ENCODE data around the gene MET.
A peak's percentile ranks its signal among the peaks of the same experiment; 100 is the strongest.

Gene MET

GRCh38 chr7:116787881-116788280, 115.9 kb downstream of the MET start:
- DNase-seq = no peak

GRCh38 chr7:116788572-116789197, 116.7 kb downstream of the MET start:
- DNase-seq = no peak

DNA sequence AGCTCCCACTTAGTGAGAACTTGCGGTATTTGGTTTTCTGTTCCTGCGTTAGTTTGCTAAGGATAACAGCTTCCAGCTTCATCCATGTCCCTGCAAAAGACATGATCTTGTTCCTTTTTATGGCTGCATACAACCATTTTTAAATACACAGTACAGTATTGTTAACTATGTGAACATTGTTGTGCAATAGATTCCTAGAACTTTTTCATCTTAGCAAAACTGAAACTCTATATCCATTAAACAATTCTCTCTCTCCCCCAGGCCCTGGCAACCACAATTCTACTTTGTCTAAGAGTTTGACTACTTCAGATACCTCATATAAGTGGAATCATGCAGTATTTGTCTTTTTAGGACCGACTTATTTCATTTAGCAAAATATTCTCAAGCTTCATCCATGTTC, 118.0 kb downstream of the MET start:
- DNase-seq = no peak

DNA sequence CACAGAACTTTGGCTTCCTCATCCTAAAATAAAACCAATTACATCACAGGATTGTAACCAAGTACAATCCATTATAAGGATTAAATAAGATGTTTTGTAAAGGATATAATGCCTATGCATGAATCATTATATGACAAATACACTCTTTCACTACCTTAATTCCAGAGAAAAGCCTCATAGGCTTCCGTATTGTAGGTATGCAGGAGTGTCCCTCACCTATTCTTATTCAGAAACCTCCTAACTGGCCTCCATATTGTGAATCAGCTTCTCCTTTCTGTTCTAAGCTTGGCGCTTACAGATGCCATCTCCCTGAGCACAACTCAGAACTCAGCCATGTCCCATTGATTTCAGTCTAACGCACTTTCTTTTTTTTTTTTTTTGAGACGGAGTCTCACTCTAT, 120.8 kb downstream of the MET start:
- no peak for DNase-seq

- DNase-seq = no peak
Observed at GRCh38 chr7:116793795-116794340, 121.9 kb downstream of the MET start.

GRCh38 chr7:116796471-116796870, 124.5 kb downstream of the MET start:
- DNase-seq = no peak

- no peak for DNase-seq
Observed at GRCh38 chr7:116797612-116798011, 125.6 kb downstream of the MET start.

GRCh38 chr7:116798232-116798631, 126.2 kb downstream of the MET start:
- no peak for DNase-seq

DNA sequence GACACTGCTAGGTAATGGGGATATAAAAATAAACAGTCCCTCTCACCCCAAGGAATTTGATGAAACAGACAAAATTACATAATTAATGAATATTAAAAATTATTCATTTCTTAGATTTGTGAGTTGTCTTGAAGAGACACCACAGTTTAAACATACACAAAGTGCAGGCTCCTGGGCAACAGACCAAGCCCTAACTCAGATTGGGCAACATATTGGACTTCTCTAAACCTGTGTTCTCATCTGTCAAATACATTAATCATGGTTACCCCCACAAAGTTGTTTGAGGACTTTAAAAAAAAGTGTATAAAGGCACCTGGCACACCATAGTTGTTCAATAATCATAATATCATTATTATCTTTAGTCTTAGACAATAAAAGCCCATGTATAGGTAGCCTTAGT, 127.9 kb downstream of the MET start:
- no peak for DNase-seq

- DNase-seq = no peak
Observed at GRCh38 chr7:116800594-116800993, 128.6 kb downstream of the MET start.

GRCh38 chr7:116801092-116801710, 129.2 kb downstream of the MET start:
- no peak for DNase-seq

- no peak for DNase-seq
Observed at GRCh38 chr7:116802144-116802745, 130.2 kb downstream of the MET start.

GRCh38 chr7:116802746-116803152, 130.8 kb downstream of the MET start:
- DNase-seq = peak; percentile 28

DNA sequence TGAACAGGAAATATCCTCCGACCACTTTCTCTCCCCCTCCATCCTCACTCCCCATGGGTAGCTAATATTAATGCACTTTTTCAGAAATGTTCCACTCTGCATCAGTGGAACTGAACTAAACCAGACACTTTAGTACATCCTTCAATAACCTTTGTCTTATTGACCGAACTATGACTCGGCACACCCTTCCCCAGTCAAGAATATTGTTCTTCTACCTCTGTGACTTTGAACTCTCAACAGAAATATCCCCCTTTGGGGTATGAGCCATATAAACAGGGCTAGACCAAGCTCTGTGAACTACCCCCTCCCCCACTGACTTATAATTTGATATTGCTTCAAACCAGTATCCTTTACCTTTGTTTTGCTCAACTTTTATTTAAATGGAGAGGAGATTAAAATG, 132.5 kb downstream of the MET start:
- no peak for DNase-seq

GRCh38 chr7:116805100-116805544, 133.1 kb downstream of the MET start:
- no peak for DNase-seq

GRCh38 chr7:116806046-116806944, 134.3 kb downstream of the MET start:
- no peak for DNase-seq

DNA sequence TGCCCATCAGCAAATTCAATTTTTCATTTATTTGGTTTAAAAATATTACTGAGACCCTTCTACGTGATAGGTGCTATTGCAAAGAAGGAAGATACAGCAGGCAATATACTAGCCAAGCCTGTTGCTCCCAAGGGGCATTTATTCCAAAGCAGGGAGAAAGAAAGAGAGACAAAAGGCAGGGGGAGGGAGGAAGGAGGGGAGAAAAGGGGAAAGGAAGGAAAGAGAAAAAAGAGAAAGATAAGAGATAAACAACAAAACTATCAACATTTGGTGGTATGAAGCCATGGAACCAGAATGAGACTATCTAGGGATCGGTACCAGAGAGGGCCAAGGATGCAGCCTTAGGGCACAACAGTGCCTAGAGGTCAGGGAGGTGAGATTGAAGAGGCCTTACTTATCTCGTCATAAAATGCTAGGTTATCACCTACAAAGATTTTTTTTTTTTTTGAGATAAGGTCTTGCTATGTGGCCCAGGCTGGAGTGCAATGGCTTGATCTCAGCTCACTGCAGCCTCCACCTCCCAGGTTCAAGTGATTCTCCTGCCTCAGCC, 135.1 kb downstream of the MET start:
- no peak for DNase-seq

DNA sequence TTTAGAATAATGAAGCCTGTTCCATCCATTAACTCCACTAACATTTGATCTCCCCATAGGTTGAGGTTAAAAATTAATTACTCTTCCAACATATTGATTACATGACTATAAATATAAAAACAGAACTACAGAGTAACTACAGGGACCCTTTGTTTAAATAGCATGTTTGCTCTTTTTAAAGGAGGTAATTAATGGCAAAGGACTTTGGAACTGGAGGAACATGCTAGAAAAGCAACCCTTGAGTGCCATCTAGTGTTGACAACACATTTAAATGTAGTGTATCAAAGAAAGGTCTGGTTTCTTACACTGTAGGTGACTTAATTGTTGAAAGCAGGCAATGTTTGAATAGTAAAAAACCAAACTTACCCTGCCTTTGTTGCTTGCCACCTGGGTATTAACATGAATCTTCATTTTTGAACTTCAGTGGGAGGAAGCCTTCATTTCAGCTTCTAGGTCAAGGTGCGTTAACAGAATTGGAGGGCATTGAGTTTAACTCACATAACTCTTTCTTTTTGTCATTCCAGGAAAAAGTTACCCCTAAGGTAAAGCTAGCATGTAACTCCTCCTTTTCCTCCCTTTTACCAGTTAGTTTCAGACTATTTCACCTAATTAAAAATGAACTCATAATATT, 137.8 kb downstream of the MET start:
- no peak for DNase-seq

- DNase-seq = no peak
Observed at GRCh38 chr7:116810267-116811116, 138.5 kb downstream of the MET start.

GRCh38 chr7:116811768-116812167, 139.8 kb downstream of the MET start:
- no peak for DNase-seq

DNA sequence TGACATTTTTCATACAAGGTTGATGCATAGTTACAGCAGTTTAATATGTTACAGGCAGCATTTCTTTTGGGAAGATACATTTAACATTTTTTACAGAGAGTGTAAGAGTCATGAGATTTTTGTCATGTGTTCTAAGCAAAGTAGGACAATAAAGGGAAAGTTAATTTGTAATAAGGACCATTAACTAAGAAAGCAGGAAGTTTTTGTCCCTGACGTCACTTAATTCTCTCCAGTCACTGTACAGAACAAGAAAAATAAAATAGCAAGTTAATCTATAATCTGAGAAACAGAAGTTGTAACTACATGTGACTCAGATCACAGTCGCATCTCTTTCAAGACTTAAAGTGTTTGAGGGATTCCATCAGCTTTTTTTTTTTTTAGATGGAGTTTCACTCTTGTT, 140.9 kb downstream of the MET start:
- DNase-seq = no peak

Measured in stimulated activated CD4-positive, alpha-beta T cell treated with anti-CD3 and anti-CD28 coated beads, Interleukin-1b, Interleukin-23, amount 100 ng/mL, for 48 hours (primary cell).